ENCODE data around the gene TM2D3. TPM values are rescaled to one million over a fixed set of nuclear protein-coding genes. Genes with fewer than 3 reads are reported as not detected.

TM2D3 gene
- total and polyA plus RNA-seq, 2 donors (not counting 3 experiments of a cell fraction or from before 2014, with no cell fraction given): 34.3 to 51.5 TPM

DNA sequence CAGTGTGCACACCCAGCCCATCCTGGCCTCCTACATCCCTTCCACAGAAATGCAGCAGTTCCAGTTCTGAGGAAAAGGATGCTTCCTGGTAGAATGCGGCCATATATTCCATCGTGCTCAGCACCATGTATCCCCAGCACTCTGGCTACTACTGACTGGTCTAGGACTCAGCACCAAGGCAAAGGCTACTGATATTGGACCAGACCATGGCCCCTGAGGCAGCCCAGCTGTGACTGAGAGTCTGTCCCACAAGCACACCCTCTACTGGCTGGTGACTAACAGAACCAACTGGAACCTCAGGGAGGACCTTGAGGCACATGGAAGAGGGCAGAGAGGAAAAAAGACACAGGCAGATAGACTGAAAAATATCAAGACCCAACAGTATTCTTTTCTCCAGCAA is 42.1 kb upstream of the TM2D3 start:
- Histone ChIP-seq H3K9ac (replicated peaks; ENCODE audit: extremely low read depth, insufficient read depth, low read length) (no peak overlapping the region), H3K4me3 (replicated peaks in 1 of 3; ENCODE audit: insufficient read depth in 1 of 3, low read depth in 1 of 3, low read length in 3 of 3) (no peak overlapping the region), H3K9me3 (replicated peaks; ENCODE audit: control insufficient read depth, insufficient read depth, low read length) (no peaks in the 10 kb centered on the region), H3K4me2 (ENCODE audit: insufficient read depth, low read length) (no peak overlapping the region), H2AFZ (ENCODE audit: low read depth, low read length) (no peak overlapping the region), H3K27me3 (ENCODE audit: control insufficient read depth in 2 of 2, insufficient read depth in 2 of 2, low read length in 2 of 2) (no peaks in the 10 kb centered on the region), H3K79me2 (ENCODE audit: control insufficient read depth, insufficient read depth, low read length) (no peaks in the 10 kb centered on the region), H4K20me1 (replicated peaks; ENCODE audit: control insufficient read depth, extremely low read depth, insufficient read depth, low read length) (no peaks in the 10 kb centered on the region), H3K4me1 (ENCODE audit: control insufficient read depth, extremely low read depth, insufficient read depth, low read length) (no peaks in the 10 kb centered on the region), H3K27ac (ENCODE audit: insufficient read depth, low read depth, low read length) (no peak overlapping the region), H3K36me3 (ENCODE audit: control insufficient read depth in 2 of 2, extremely low read depth in 1 of 2, insufficient read depth in 2 of 2, low read length in 2 of 2) (peaks cover 0 to 2% of the 10 kb centered on the region in 2 experiments), H3K9me1 (replicated peaks; ENCODE audit: control insufficient read depth, extremely low read depth, insufficient read depth, low read length) (no peaks in the 10 kb centered on the region)
- intact Hi-C loops (cut with micrococcal nuclease) (loop anchor here (2.0 kb wide), 1 partner anchor 29 kb away; no protein-coding TSS in a partner anchor), dilution Hi-C loops (cut with MboI; ENCODE audit: extremely low pct_ligation_motif_present, low sequenced_read_pairs) (no loop called here)
- TF ChIP-seq JUN (IDR thresholded peaks at IDR 0.05; ENCODE audit: borderline replicate concordance, insufficient read depth, insufficient read length, low read depth) (no peak), MYC (IDR thresholded peaks at IDR 0.05; ENCODE audit: low read depth, low read length) (no peak), POLR2A (IDR thresholded peaks at IDR 0.05; ENCODE audit: low read depth, low read length) (no peak), POLR2AphosphoS5 (IDR thresholded peaks at IDR 0.05; ENCODE audit: insufficient read depth, low read depth, low read length) (no peak), FOS (IDR thresholded peaks at IDR 0.05; ENCODE audit: borderline replicate concordance, insufficient read depth, low read length) (no peak), EZH2 (IDR thresholded peaks at IDR 0.05; ENCODE audit: borderline replicate concordance, low read depth, low read length, severe bottlenecking) (no peak), GATA2 (IDR thresholded peaks at IDR 0.05; ENCODE audit: insufficient read depth, insufficient read length, low read depth, low read length) (no peak)
- TF ChIP-seq, protein P1, sequence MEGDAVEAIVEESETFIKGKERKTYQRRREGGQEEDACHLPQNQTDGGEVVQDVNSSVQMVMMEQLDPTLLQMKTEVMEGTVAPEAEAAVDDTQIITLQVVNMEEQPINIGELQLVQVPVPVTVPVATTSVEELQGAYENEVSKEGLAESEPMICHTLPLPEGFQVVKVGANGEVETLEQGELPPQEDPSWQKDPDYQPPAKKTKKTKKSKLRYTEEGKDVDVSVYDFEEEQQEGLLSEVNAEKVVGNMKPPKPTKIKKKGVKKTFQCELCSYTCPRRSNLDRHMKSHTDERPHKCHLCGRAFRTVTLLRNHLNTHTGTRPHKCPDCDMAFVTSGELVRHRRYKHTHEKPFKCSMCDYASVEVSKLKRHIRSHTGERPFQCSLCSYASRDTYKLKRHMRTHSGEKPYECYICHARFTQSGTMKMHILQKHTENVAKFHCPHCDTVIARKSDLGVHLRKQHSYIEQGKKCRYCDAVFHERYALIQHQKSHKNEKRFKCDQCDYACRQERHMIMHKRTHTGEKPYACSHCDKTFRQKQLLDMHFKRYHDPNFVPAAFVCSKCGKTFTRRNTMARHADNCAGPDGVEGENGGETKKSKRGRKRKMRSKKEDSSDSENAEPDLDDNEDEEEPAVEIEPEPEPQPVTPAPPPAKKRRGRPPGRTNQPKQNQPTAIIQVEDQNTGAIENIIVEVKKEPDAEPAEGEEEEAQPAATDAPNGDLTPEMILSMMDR (IDR thresholded peaks at IDR 0.05; ENCODE audit: extremely low read depth in 1 of 2, insufficient read depth in 1 of 2, low read depth in 1 of 2, low read length in 2 of 2): no peak
- TF ChIP-seq, protein P2, sequence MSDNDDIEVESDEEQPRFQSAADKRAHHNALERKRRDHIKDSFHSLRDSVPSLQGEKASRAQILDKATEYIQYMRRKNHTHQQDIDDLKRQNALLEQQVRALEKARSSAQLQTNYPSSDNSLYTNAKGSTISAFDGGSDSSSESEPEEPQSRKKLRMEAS (IDR thresholded peaks at IDR 0.05; ENCODE audit: insufficient read depth, insufficient read length): no peak
- no peak for FAIRE-seq
- no peak for DNase-seq (ENCODE audit: low read depth, low spot score)
- ChIA-PET POLR2A (no interaction called here), CTCF (no interaction called here)
- no TSS peak for BruUV-seq (replicated peaks)
